ENCODE measurements around the gene ATP9A. TPM values are rescaled to one million over a fixed set of nuclear protein-coding genes. Genes with fewer than 3 reads are reported as not detected.

The ATP9A gene
- total and polyA plus RNA-seq, 2 of the 4 experiments (the other 2 are of a cell fraction): 10.6 to 22.4 TPM

DNA sequence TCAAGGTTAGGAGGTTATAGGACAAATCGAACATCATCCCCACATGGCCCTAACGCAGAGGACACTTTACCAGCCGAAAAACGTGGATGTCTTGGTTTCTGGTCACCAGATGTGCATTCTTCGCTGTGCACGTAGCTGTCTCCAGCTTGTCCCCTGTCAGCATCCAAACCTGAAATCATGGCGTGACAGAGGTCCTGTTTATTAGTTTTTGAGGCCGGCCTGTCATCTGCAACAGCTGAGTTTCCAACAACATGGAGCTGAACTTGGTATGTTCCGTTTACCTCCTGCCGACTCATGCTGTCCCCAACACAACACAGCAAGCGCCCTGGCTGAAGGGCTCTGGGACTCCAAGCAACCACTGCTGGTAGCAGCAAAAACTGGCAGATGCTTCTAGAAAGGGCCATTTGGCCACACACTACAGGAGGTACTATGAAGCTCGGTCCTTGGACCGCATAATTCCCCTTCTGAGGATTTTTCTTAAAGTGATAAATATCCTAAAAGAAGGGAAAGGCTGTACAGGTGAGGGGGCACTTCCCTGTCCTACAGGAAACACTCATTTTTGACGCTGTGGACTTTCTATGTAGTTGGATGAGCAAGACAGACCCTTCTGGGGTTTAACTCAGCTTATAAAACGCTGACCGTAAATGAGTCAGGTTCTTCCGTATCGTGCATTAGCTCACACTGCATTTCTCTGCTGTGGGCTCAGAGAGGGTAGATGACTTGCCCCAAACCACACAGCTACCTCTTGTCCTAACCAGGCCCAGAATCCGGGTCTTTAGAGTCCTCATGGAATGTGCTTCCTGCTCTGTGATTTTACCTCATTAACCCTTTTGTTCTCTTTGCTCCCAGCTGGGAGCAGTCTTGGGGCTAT lies 146.0 kb downstream of the ATP9A start:
- no peak overlapping the region for H3K23ac ChIP-seq (ENCODE audit: low read depth, low read length)
- peaks cover 0 to 9% of the 10 kb centered on the region in 2 experiments; a peak in 1 of 4 replicates for H3K79me1 ChIP-seq (ENCODE audit: low read depth in 1 of 2, low read length in 2 of 2)
- H3K18ac ChIP-seq (ENCODE audit: low read depth, low read length): no peak overlapping the region
- CTCF ChIA-PET: no interaction called here
- ATAC-seq (ENCODE audit: low read depth) (no peak), DNase-seq (no peak)
- no peak overlapping the region for H2BK15ac ChIP-seq (ENCODE audit: low read depth, low read length)
- H3K4me1 ChIP-seq (ENCODE audit: control insufficient read depth, insufficient read depth, low read length): no peaks in the 10 kb centered on the region
- TF ChIP-seq NFE2L2 (IDR thresholded peaks at IDR 0.05; ENCODE audit: low read depth, low read length) (no peak), MAFK (IDR thresholded peaks at IDR 0.05; ENCODE audit: low read depth, low read length) (no peak), FOS (IDR thresholded peaks at IDR 0.05; ENCODE audit: low read depth, low read length) (no peak), RAD21 (IDR thresholded peaks at IDR 0.05; ENCODE audit: low read length) (no peak), CHD1 (IDR thresholded peaks at IDR 0.05; ENCODE audit: low read depth, low read length) (no peak), CEBPB (IDR thresholded peaks at IDR 0.05; ENCODE audit: low read depth, low read length) (no peak), RFX5 (IDR thresholded peaks at IDR 0.05; ENCODE audit: low read depth, low read length) (no peak)
- TF ChIP-seq, protein P1, sequence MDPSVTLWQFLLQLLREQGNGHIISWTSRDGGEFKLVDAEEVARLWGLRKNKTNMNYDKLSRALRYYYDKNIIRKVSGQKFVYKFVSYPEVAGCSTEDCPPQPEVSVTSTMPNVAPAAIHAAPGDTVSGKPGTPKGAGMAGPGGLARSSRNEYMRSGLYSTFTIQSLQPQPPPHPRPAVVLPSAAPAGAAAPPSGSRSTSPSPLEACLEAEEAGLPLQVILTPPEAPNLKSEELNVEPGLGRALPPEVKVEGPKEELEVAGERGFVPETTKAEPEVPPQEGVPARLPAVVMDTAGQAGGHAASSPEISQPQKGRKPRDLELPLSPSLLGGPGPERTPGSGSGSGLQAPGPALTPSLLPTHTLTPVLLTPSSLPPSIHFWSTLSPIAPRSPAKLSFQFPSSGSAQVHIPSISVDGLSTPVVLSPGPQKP (IDR thresholded peaks at IDR 0.05; ENCODE audit: borderline replicate concordance, low read depth, low read length): no peak
- no peaks in the 10 kb centered on the region for H3K27me3 ChIP-seq (ENCODE audit: control insufficient read depth, insufficient read depth, low read length)
- no peak overlapping the region for H3K14ac ChIP-seq (replicated peaks; ENCODE audit: low read depth, low read length)
- H4K91ac ChIP-seq (ENCODE audit: insufficient read depth, low read depth, low read length): no peak overlapping the region
- H3K27ac ChIP-seq (ENCODE audit: insufficient read depth, low read length): no peak overlapping the region
- H3K9me1 ChIP-seq (ENCODE audit: insufficient read depth, low read length): no peaks in the 10 kb centered on the region; the same call in 1 of the 2 replicates
- H2BK20ac ChIP-seq (ENCODE audit: low read depth, low read length): no peak overlapping the region
- H3K4ac ChIP-seq (ENCODE audit: low read depth, low read length): no peak overlapping the region
- no peak overlapping the region for H3K56ac ChIP-seq (ENCODE audit: extremely low read depth, insufficient read depth, low read length)
- no peak overlapping the region for H3K4me2 ChIP-seq (ENCODE audit: low read depth, low read length)
- no peak overlapping the region for H2BK120ac ChIP-seq (ENCODE audit: low read depth, low read length)
- POLR2A ChIA-PET (ENCODE audit: unreplicated experiment): no interaction called here
- H4K20me1 ChIP-seq (ENCODE audit: insufficient read depth, low read length): no peaks in the 10 kb centered on the region
- peaks cover 17% of the 10 kb centered on the region for H3K36me3 ChIP-seq (ENCODE audit: control insufficient read depth, insufficient read depth, low read length)
- H4K8ac ChIP-seq (ENCODE audit: low read depth in 2 of 2, low read length in 2 of 2): no peak overlapping the region
- H3K9me3 ChIP-seq (ENCODE audit: control insufficient read depth, insufficient read depth, low read length): no peaks in the 10 kb centered on the region
- H3K9ac ChIP-seq (ENCODE audit: low read depth, low read length): no peak overlapping the region
- no peak overlapping the region for H2AFZ ChIP-seq (replicated peaks; ENCODE audit: low read length, poor library complexity)
- in situ Hi-C loops (cut with MboI; ENCODE audit: low sequenced_read_pairs) (no loop called here), dilution Hi-C loops (cut with HindIII; ENCODE audit: low sequenced_read_pairs, unreplicated experiment) (no loop called here), intact Hi-C loops (cut with micrococcal nuclease) (no loop called here)
- no peak overlapping the region for H2BK5ac ChIP-seq (ENCODE audit: low read depth, low read length, poor library complexity, severe bottlenecking)
- no peak overlapping the region for H4K5ac ChIP-seq (ENCODE audit: low read depth, low read length)
- H3K4me3 ChIP-seq (ENCODE audit: insufficient read depth, low read depth, low read length): no peak overlapping the region
- H2AK5ac ChIP-seq (ENCODE audit: low read depth, low read length): no peak overlapping the region
- no TSS peak for BruUV-seq (replicated peaks)
- WGBS, 2 experiments (ENCODE audit: extremely low coverage in 2 of 2, insufficient read length in 1 of 2): 90% methylated on average over 12 of the region's 19 CpGs; no CpG with 5 or more reads in 1 of the 2 experiments
- no peak overlapping the region for H2AK9ac ChIP-seq (replicated peaks; ENCODE audit: low read depth, low read length, poor library complexity)
